ENCODE results near the gene C21orf91. TPM values are rescaled to one million over a fixed set of nuclear protein-coding genes. Genes with fewer than 3 reads are reported as not detected.

C21orf91 gene
- total and polyA plus RNA-seq, 9 of the 15 experiments (the other 6 are each of a cell fraction or from before 2014, with no cell fraction given): 3.9 to 14.1 (median 12.1) TPM

DNA sequence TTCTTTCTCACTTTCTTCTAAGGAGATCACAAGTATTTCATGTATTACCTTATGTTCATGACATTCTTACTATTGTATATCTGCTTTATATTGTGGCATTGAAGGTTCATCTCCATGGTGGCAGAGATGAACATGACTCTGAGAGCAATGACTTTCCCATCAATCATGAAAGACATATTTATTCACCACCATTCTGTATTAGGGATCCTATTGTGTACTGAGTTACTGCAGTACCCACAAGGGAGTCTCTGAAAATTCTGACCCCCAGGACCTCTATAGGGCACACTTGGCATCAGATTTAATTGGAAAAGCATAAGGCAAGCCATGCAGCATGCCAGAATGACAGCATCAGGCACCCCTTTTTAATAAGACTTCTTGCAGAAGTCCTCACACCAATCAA is 21.9 kb upstream of the C21orf91 start (continued):
- TF ChIP-seq, protein P1, sequence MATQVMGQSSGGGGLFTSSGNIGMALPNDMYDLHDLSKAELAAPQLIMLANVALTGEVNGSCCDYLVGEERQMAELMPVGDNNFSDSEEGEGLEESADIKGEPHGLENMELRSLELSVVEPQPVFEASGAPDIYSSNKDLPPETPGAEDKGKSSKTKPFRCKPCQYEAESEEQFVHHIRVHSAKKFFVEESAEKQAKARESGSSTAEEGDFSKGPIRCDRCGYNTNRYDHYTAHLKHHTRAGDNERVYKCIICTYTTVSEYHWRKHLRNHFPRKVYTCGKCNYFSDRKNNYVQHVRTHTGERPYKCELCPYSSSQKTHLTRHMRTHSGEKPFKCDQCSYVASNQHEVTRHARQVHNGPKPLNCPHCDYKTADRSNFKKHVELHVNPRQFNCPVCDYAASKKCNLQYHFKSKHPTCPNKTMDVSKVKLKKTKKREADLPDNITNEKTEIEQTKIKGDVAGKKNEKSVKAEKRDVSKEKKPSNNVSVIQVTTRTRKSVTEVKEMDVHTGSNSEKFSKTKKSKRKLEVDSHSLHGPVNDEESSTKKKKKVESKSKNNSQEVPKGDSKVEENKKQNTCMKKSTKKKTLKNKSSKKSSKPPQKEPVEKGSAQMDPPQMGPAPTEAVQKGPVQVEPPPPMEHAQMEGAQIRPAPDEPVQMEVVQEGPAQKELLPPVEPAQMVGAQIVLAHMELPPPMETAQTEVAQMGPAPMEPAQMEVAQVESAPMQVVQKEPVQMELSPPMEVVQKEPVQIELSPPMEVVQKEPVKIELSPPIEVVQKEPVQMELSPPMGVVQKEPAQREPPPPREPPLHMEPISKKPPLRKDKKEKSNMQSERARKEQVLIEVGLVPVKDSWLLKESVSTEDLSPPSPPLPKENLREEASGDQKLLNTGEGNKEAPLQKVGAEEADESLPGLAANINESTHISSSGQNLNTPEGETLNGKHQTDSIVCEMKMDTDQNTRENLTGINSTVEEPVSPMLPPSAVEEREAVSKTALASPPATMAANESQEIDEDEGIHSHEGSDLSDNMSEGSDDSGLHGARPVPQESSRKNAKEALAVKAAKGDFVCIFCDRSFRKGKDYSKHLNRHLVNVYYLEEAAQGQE (IDR thresholded peaks at IDR 0.05; ENCODE audit: borderline replicate concordance): no peak
- TF ChIP-seq, protein P1 (CRISPR knock-in tag; IDR thresholded peaks at IDR 0.05; ENCODE audit: low read depth): no peak
- TF ChIP-seq RBBP5 (IDR thresholded peaks at IDR 0.05; ENCODE audit: borderline replicate concordance, insufficient read depth, low read length, poor library complexity, severe bottlenecking): no peak
